HepG2 (cell line): Measurements from ENCODE around the gene HTR3C.

Experiments used
- BRCA1 ChIP-seq: sonication (generic); formaldehyde crosslinking; IDR thresholded peaks from 2 replicates; pipeline ENCODE4 v1.4.0; 2020; ENCODE audit warnings: missing genetic modification reagents
- EZH2 ChIP-seq: conservative IDR thresholded peaks from 2 replicates; pipeline ENCODE4 v1.6.1; 2012; ENCODE audit warnings: mild to moderate bottlenecking, low read depth, low read length, moderate library complexity
- TAF1 ChIP-seq: sonication (generic); formaldehyde crosslinking; IDR thresholded peaks from 2 replicates; pipeline ENCODE4 v1.4.0; 2020; ENCODE audit warnings: missing genetic modification reagents
- TF ChIP-seq, protein P1 (sequence below): sonication (generic); formaldehyde crosslinking; IDR thresholded peaks from 2 replicates; pipeline ENCODE4 v1.5.0; 2020; ENCODE audit warnings: mild to moderate bottlenecking, missing genetic modification reagents, moderate library complexity
- TF ChIP-seq, protein P2 (sequence below): sonication (generic); formaldehyde crosslinking; IDR thresholded peaks from 2 replicates; pipeline ENCODE4 v1.4.0; 2020; ENCODE audit warnings: missing genetic modification reagents

DNA sequence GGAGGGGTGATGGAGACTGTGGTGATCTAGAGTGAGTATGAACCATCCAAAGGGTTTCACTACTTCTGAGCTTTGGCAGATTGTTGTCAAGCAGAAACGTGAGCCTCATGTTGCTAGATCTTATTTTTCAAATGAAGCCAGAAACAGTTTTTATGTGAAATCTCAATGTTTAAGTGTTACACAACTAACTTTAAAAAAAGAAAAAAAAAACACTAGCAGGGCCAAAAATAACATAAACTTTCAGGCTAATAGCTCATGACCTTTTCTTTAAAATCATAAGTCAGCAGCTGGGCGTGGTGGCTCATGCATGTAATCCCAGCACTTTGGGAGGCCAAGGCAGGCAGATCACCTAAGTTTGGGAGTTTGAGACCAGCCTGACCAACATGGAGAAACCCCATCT is 23.4 kb upstream of the HTR3C start:
- TF ChIP-seq, protein P1, sequence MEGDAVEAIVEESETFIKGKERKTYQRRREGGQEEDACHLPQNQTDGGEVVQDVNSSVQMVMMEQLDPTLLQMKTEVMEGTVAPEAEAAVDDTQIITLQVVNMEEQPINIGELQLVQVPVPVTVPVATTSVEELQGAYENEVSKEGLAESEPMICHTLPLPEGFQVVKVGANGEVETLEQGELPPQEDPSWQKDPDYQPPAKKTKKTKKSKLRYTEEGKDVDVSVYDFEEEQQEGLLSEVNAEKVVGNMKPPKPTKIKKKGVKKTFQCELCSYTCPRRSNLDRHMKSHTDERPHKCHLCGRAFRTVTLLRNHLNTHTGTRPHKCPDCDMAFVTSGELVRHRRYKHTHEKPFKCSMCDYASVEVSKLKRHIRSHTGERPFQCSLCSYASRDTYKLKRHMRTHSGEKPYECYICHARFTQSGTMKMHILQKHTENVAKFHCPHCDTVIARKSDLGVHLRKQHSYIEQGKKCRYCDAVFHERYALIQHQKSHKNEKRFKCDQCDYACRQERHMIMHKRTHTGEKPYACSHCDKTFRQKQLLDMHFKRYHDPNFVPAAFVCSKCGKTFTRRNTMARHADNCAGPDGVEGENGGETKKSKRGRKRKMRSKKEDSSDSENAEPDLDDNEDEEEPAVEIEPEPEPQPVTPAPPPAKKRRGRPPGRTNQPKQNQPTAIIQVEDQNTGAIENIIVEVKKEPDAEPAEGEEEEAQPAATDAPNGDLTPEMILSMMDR (CRISPR knock-in tag) = no peak
- TF ChIP-seq EZH2 (no peak), BRCA1 (CRISPR knock-in tag) (no peak), TAF1 (no peak)
- TF ChIP-seq, protein P2, sequence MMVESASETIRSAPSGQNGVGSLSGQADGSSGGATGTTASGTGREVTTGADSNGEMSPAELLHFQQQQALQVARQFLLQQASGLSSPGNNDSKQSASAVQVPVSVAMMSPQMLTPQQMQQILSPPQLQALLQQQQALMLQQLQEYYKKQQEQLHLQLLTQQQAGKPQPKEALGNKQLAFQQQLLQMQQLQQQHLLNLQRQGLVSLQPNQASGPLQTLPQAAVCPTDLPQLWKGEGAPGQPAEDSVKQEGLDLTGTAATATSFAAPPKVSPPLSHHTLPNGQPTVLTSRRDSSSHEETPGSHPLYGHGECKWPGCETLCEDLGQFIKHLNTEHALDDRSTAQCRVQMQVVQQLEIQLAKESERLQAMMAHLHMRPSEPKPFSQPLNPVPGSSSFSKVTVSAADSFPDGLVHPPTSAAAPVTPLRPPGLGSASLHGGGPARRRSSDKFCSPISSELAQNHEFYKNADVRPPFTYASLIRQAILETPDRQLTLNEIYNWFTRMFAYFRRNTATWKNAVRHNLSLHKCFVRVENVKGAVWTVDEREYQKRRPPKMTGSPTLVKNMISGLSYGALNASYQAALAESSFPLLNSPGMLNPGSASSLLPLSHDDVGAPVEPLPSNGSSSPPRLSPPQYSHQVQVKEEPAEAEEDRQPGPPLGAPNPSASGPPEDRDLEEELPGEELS (CRISPR knock-in tag) = no peak
